Adrenal gland (tissue), 5 donors: ENCODE measurements around the gene NBPF3.

Experiments used
- CTCF ChIP-seq, 6 experiments: fragments of 450-650 bp in 4 of 6; fragments of 200-600 bp in 2 of 6; sonication (generic) in 1 of 6; IDR thresholded peaks; 1 replicate in 5 of 6; 2 replicates in 1 of 6; pipeline versions ENCODE4 v1.5.1 to v1.8.0; 2016 to 2021; ENCODE audit warnings: antibody characterized with exemption in 6 of 6, mild to moderate bottlenecking in 2 of 6, moderate library complexity in 1 of 6
- POLR2A ChIP-seq, 2 donors: fragments of 450-650 bp; IDR thresholded peaks; one replicate each; pipeline ENCODE4 v1.6.1; 2017; ENCODE audit warnings: antibody characterized with exemption in 2 of 2, mild to moderate bottlenecking in 2 of 2, moderate library complexity in 1 of 2
- donor health status: DM: no; HTN: no; CAD: no.

- TF ChIP-seq CTCF (IDR thresholded peaks at IDR 0.05) (no peak), POLR2A (IDR thresholded peaks at IDR 0.05) (peak in 1 of 2 donors; percentile 75)
Observed at GRCh38 chr1:21439721-21440629, at the start of gene NBPF3.
